Tibial nerve (tissue), 4 donors: Measurements from ENCODE around the gene AUTS2. TPM values are rescaled to one million over a fixed set of nuclear protein-coding genes. Genes with fewer than 3 reads are reported as not detected.
"Not testable (repeated sequence)": the region's sequence is repeated elsewhere in the genome, so short reads cannot be mapped to it uniquely, and the experiment has no call there.

ENCODE experiments used
- DNase-seq, 2 donors: peaks; one replicate each; pipeline ENCODE4 v3.0.0-alpha.2; 2019; ENCODE audit warnings: low spot score in 2 of 2
- H3K27ac ChIP-seq, 4 donors: fragments of 200-600 bp; sonication (generic) in 3 of 4; one replicate each; pipeline ENCODE4 v1.5.1; 2017 to 2019; ENCODE audit warnings: mild to moderate bottlenecking in 1 of 4
- H3K27me3 ChIP-seq, 2 donors: fragments of 200-600 bp; sonication (generic) in 1 of 2; one replicate each; pipeline versions ENCODE4 v1.5.1 to v1.6.0; 2017 to 2019
- H3K36me3 ChIP-seq, 3 donors: fragments of 200-600 bp; sonication (generic); one replicate each; pipeline ENCODE4 v1.5.1; 2018 to 2019
- H3K4me1 ChIP-seq, 4 donors: fragments of 200-600 bp; sonication (generic) in 3 of 4; one replicate each; pipeline ENCODE4 v1.5.1; 2017 to 2019
- H3K4me3 ChIP-seq, 4 donors: fragments of 200-600 bp; sonication (generic) in 3 of 4; one replicate each; pipeline ENCODE4 v1.5.1; 2017 to 2019; ENCODE audit warnings: mild to moderate bottlenecking in 1 of 4, moderate library complexity in 1 of 4
- H3K9me3 ChIP-seq, 4 donors: fragments of 200-600 bp; sonication (generic) in 3 of 4; one replicate each; pipeline ENCODE4 v1.5.1; 2017 to 2019
- EP300 ChIP-seq, 2 donors: sonication (generic); formaldehyde crosslinking; IDR thresholded peaks; one replicate each; pipeline ENCODE4 v1.6.1; 2017; ENCODE audit warnings: antibody characterized with exemption in 2 of 2, mild to moderate bottlenecking in 1 of 2
- POLR2A ChIP-seq, 2 donors: fragments of 450-650 bp; IDR thresholded peaks; one replicate each; pipeline ENCODE4 v1.6.1; 2017; ENCODE audit warnings: antibody characterized with exemption in 2 of 2, mild to moderate bottlenecking in 2 of 2, moderate library complexity in 2 of 2
- WGBS, 2 donors: methylation state at CpG; one replicate each; pipeline ENCODE4 v1.1.5; 2018; 5-methylcytosine and 5-hydroxymethylcytosine counted together
- total RNA-seq, 4 donors: library from RNA; depleted of rRNA; stranded (reverse); fragments of >200 nt; gene quantifications; one replicate each; pipeline ENCODE4 v1.1.0, GENCODE V29; 2016
- TF ChIP-seq, protein P1 (sequence below), 5 experiments: fragments of 200-600 bp in 3 of 5; fragments of 450-650 bp in 2 of 5; sonication (generic) in 3 of 5; IDR thresholded peaks; one replicate each; pipeline ENCODE4 v1.5.1; 2016 to 2019; ENCODE audit warnings: antibody characterized with exemption in 5 of 5, mild to moderate bottlenecking in 3 of 5, moderate library complexity in 2 of 5

AUTS2 gene
- total RNA-seq, 4 donors from 2014 or later: 56.6 to 87.9 (median 71.6) TPM

DNA sequence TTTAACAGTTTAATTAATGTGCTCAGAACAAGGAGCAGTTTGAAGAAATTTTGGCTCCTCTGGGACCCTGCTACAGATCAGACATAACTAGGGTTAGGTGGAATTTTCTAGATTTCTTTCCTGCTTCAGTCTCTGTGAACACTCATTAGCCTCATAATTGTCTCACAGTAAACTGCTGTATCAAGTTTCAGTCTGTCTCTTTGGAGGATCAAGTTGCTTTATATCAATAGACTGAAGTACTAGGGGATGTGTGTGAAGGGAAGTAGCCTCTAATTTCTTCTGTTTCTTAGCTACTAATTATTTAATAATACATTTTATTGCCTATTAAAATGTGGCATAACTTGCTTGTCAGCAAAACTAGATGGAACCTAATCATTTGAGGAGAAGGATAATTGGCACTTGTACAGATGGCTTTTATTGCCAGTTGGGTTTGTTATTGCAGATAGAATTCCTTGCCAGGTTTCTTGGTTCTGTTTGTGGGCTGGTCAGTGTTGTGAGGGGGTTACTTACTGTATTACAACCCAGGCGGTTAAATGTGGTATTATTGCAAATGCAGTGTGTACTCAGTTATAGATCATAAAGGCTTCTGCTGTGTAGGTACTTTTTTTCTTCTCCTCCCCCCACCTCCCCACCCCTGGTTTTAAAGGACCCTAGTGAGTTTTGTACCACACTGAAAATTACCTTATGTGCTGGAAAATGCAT is 758.0 kb downstream of the AUTS2 start:
- H3K27ac ChIP-seq: no peak overlapping the region
- no peak overlapping the region for H3K4me3 ChIP-seq
- TF ChIP-seq, protein P1, sequence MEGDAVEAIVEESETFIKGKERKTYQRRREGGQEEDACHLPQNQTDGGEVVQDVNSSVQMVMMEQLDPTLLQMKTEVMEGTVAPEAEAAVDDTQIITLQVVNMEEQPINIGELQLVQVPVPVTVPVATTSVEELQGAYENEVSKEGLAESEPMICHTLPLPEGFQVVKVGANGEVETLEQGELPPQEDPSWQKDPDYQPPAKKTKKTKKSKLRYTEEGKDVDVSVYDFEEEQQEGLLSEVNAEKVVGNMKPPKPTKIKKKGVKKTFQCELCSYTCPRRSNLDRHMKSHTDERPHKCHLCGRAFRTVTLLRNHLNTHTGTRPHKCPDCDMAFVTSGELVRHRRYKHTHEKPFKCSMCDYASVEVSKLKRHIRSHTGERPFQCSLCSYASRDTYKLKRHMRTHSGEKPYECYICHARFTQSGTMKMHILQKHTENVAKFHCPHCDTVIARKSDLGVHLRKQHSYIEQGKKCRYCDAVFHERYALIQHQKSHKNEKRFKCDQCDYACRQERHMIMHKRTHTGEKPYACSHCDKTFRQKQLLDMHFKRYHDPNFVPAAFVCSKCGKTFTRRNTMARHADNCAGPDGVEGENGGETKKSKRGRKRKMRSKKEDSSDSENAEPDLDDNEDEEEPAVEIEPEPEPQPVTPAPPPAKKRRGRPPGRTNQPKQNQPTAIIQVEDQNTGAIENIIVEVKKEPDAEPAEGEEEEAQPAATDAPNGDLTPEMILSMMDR (IDR thresholded peaks at IDR 0.05): no peak
- TF ChIP-seq POLR2A (IDR thresholded peaks at IDR 0.05): no peak
- no peak for TF ChIP-seq EP300 (IDR thresholded peaks at IDR 0.05)
- 50 to 74% methylated on average over 1 of the region's 1 CpG for WGBS, 2 donors
- no peak for DNase-seq
- H3K36me3 ChIP-seq: no peaks in the 10 kb centered on the region
- H3K27me3 ChIP-seq: no peaks in the 10 kb centered on the region
- H3K9me3 ChIP-seq: no peaks in the 10 kb centered on the region
- H3K4me1 ChIP-seq: peaks cover 0 to 25% (median 0%) of the 10 kb centered on the region in 4 donors

DNA sequence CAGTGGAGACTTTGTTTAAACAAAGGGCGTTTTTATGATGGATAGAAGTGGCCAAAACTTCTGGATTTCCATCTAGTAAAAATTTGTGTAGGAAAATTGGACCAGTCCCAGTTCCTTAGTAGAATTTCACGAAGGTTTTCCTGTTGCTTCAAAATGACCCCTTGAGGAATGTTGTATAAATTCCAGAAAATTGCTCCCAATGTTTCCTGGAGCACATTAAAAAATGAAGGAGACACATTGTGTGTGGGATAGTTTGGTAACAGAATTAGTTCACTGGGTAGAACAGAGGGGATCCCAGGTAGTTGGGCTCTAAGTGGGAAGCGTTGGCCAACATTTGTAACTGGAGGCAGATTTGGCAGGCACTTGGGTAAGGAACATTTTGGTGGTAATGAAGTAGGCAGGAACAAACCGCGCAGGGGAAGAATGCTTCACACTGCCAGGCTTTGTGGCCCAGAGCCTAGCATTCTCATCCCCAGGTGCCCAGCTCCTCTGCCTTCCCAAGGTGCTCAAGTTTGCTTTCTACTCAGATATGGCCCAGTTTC is 758.6 kb downstream of the AUTS2 start:
- H3K27ac ChIP-seq: peak overlapping the region in 1 of 4 donors; percentile 50
- H3K27me3 ChIP-seq: no peaks in the 10 kb centered on the region
- 49 to 56% methylated on average over 5 of the region's 5 CpGs for WGBS, 2 donors
- H3K36me3 ChIP-seq: no peaks in the 10 kb centered on the region
- TF ChIP-seq EP300 (IDR thresholded peaks at IDR 0.05): no peak
- TF ChIP-seq, protein P1 (IDR thresholded peaks at IDR 0.05): no peak
- no peak for TF ChIP-seq POLR2A (IDR thresholded peaks at IDR 0.05)
- no peaks in the 10 kb centered on the region for H3K9me3 ChIP-seq
- peaks cover 0 to 25% (median 0%) of the 10 kb centered on the region in 4 donors for H3K4me1 ChIP-seq
- no peak overlapping the region for H3K4me3 ChIP-seq
- no peak for DNase-seq

DNA sequence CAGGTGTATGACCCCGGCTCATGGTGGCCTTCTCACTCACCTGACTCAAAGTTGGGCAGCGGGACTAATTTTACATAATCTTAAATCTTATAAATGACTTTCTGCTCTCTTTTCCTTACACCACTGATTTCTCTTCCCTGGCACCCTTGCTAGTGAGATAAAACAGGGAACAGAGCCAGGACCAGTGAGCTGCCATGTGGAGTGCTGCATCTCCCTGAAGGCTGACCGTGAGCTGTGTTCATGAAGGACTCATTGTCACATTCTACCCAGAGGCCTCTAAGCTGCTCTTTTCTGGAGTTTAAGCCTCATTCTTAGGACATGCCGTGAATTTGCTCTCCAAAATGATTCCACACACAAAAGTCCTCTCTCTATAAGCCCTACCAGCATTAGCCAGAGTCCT is 762.3 kb downstream of the AUTS2 start:
- Histone ChIP-seq H3K9me3 (no peaks in the 10 kb centered on the region), H3K27me3 (no peaks in the 10 kb centered on the region), H3K36me3 (no peaks in the 10 kb centered on the region), H3K4me3 (no peak overlapping the region), H3K4me1 (peaks cover 0 to 15% (median 0%) of the 10 kb centered on the region in 4 donors), H3K27ac (no peak overlapping the region)
- no peak for DNase-seq
- WGBS, 2 donors: 71 to 75% methylated on average over 4 of the region's 4 CpGs
- TF ChIP-seq EP300 (IDR thresholded peaks at IDR 0.05): no peak
- TF ChIP-seq, protein P1 (IDR thresholded peaks at IDR 0.05): no peak
- TF ChIP-seq POLR2A (IDR thresholded peaks at IDR 0.05): no peak

DNA sequence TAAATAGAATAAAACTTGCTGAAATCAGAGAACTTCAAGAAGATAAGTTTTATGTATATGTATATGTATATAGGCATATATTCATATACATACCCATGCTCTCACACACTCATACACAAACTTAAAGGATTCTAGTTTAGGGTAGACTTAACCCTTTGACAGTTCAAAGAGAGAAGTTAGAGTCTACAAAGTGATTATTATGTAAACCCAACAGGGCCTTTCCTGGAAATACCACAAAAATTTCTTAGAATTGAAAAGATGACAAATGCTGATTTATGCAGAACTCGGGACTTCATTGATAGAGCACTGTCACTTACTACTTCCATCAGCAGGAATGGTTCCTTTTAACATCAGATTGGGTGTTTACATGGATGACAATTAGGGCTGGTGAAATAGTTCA is 763.5 kb downstream of the AUTS2 start:
- TF ChIP-seq POLR2A (IDR thresholded peaks at IDR 0.05): no peak
- TF ChIP-seq, protein P1 (IDR thresholded peaks at IDR 0.05): no peak
- TF ChIP-seq EP300 (IDR thresholded peaks at IDR 0.05): no peak
- WGBS, 2 donors: 34 to 50% methylated on average over 1 of the region's 1 CpG

DNA sequence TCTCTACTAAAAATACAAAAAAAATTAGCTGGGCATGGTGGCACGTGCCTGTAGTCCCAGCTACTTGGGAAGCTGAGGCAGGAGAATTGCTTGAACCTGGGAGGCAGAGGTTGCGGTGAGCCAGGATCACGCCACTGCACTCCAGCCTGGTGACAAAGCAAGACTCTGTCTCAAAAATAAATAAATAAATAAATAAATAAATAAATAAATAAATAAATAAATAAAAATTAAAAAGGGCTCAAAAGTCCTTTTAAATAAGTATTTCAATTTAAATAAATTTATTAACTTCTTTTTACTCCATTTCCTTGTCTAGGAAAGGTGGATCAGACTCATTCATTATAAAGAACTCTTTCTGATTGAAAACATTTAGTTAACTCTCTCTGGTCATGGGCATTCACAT is 766.1 kb downstream of the AUTS2 start:
- H3K4me3 ChIP-seq, H3K27me3 ChIP-seq, H3K36me3 ChIP-seq, H3K4me1 ChIP-seq, H3K9me3 ChIP-seq, H3K27ac ChIP-seq, DNase-seq: not testable (repeated sequence)
- 94 to 97% methylated on average over 3 of the region's 3 CpGs for WGBS, 2 donors

More for the DNA sequence above, 763.5 kb downstream of the AUTS2 start:
- peaks cover 0 to 3% (median 0%) of the 10 kb centered on the region in 4 donors for H3K4me1 ChIP-seq
- H3K4me3 ChIP-seq: no peak overlapping the region
- no peak for DNase-seq
- H3K36me3 ChIP-seq: no peaks in the 10 kb centered on the region
- H3K27me3 ChIP-seq: no peaks in the 10 kb centered on the region
- H3K9me3 ChIP-seq: no peaks in the 10 kb centered on the region
- H3K27ac ChIP-seq: no peak overlapping the region
